Stomach (tissue), 4 donors: Measurements from ENCODE around the gene NFIC.

Experiments used
- CTCF ChIP-seq, 7 experiments: fragments of 450-650 bp in 4 of 7; fragments of 200-600 bp in 3 of 7; sonication (generic) in 3 of 7; IDR thresholded peaks; one replicate each; pipeline ENCODE4 v1.5.1; 2016 to 2019; ENCODE audit warnings: antibody characterized with exemption in 7 of 7, control low read depth in 2 of 7, mild to moderate bottlenecking in 1 of 7
- EP300 ChIP-seq: sonication (generic); formaldehyde crosslinking; IDR thresholded peaks from one replicate; pipeline ENCODE4 v1.6.1; 2017; ENCODE audit warnings: antibody characterized with exemption
- POLR2A ChIP-seq, 4 donors: fragments of 450-650 bp; IDR thresholded peaks; one replicate each; pipeline ENCODE4 v1.6.1; 2016; ENCODE audit warnings: antibody characterized with exemption in 4 of 4, control low read depth in 2 of 4, mild to moderate bottlenecking in 1 of 4, moderate library complexity in 1 of 4

- no peak for TF ChIP-seq POLR2A (IDR thresholded peaks at IDR 0.05)
- no peak for TF ChIP-seq CTCF (IDR thresholded peaks at IDR 0.05)
- TF ChIP-seq EP300 = no peak
These were observed 44.0 kb upstream of the NFIC start for GRCh38 chr19:3322199-3322978.
